ENCODE results near the gene AGK. TPM values are rescaled to one million over a fixed set of nuclear protein-coding genes. Genes with fewer than 3 reads are reported as not detected.

AGK gene
- total RNA-seq, 1 experiment from 2014 or later, result 35.4 TPM

DNA sequence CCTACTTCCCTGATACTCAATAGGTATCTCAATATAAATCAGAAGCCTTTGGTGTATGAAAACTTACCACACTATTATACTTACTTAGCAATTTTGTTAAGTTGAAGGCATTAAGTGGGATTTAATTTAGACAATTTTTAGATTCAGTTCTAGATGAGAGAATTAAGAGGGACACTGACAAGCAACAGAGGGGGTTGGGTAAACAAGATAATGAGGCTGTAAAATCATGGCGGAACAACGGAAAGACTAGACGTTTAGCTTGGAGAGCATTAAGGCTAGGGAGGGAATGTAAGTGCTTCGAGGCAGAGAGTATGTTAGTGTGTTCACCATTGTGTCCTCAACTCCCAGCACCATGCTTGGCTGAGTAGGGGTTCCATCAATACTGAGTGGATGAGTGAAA, 79.4 kb downstream of the AGK start:
- no TSS peak for BruUV-seq (replicated peaks)
- no peaks in the 10 kb centered on the region for H3K9me3 Mint-ChIP-seq (ENCODE audit: unreplicated experiment)
- no peak overlapping the region for H3K27ac Mint-ChIP-seq (ENCODE audit: low read depth, unreplicated experiment)
- ChIA-PET CTCF (interaction anchor here (0.5 to 1.3 kb wide), 3 partner anchors 18 to 1574 kb away, joined by 3 read pairs; no protein-coding TSS in a partner anchor), POLR2A (interaction anchor here (0.7 kb wide), 1 partner anchor 12 kb away, joined by 3 read pairs; no protein-coding TSS in a partner anchor)
- no peaks in the 10 kb centered on the region for H3K4me1 Mint-ChIP-seq (ENCODE audit: insufficient read depth, unreplicated experiment)
- intact Hi-C loops (cut with micrococcal nuclease), result no loop called here
- no peak overlapping the region for H3K4me3 Mint-ChIP-seq (ENCODE audit: unreplicated experiment)
- no peaks in the 10 kb centered on the region for H3K27me3 Mint-ChIP-seq (ENCODE audit: insufficient read depth, unreplicated experiment)
- TF ChIP-seq, protein P1, sequence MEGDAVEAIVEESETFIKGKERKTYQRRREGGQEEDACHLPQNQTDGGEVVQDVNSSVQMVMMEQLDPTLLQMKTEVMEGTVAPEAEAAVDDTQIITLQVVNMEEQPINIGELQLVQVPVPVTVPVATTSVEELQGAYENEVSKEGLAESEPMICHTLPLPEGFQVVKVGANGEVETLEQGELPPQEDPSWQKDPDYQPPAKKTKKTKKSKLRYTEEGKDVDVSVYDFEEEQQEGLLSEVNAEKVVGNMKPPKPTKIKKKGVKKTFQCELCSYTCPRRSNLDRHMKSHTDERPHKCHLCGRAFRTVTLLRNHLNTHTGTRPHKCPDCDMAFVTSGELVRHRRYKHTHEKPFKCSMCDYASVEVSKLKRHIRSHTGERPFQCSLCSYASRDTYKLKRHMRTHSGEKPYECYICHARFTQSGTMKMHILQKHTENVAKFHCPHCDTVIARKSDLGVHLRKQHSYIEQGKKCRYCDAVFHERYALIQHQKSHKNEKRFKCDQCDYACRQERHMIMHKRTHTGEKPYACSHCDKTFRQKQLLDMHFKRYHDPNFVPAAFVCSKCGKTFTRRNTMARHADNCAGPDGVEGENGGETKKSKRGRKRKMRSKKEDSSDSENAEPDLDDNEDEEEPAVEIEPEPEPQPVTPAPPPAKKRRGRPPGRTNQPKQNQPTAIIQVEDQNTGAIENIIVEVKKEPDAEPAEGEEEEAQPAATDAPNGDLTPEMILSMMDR (IDR thresholded peaks at IDR 0.05; ENCODE audit: unreplicated experiment), result no peak
- no peak for DNase-seq (ENCODE audit: unreplicated experiment)
- H3K36me3 Mint-ChIP-seq (ENCODE audit: insufficient read depth, unreplicated experiment), result peaks cover 17% of the 10 kb centered on the region

GRCh38 chr7:141631525-141631924, 80.3 kb downstream of the AGK start:
- Mint-ChIP-seq H3K4me1 (ENCODE audit: insufficient read depth, unreplicated experiment) (no peaks in the 10 kb centered on the region), H3K9me3 (ENCODE audit: unreplicated experiment) (no peaks in the 10 kb centered on the region), H3K27me3 (ENCODE audit: insufficient read depth, unreplicated experiment) (no peaks in the 10 kb centered on the region), H3K27ac (ENCODE audit: low read depth, unreplicated experiment) (no peak overlapping the region), H3K36me3 (ENCODE audit: insufficient read depth, unreplicated experiment) (peaks cover 16% of the 10 kb centered on the region), H3K4me3 (ENCODE audit: unreplicated experiment) (no peak overlapping the region)
- no TSS peak for BruUV-seq (replicated peaks)
- DNase-seq (ENCODE audit: unreplicated experiment), result no peak
- TF ChIP-seq, protein P1 (IDR thresholded peaks at IDR 0.05; ENCODE audit: unreplicated experiment), result no peak
- ChIA-PET POLR2A (no interaction called here), CTCF (no interaction called here)
- intact Hi-C loops (cut with micrococcal nuclease), result no loop called here

DNA sequence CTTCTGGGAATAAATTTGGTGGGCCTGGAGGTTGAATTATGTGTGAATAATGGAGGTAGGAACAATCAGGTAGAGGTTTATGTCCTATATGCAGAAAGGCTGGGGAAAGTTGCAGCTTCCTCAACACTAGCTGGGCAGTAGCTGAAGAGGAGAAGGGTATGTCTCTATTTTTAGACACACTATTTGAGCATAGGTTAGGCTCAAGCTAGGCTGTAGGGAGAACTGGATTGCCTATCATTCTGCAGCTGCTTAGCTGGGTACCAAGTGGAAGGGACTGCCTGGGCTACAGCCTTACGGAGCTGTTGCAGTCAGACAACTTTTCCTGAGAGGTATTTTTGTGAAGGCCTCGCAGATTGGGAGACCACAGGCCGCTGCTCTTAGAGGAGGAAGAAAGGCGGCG, 82.9 kb downstream of the AGK start:
- peaks cover 8% of the 10 kb centered on the region for H3K36me3 Mint-ChIP-seq (ENCODE audit: insufficient read depth, unreplicated experiment)
- TF ChIP-seq, protein P1 (IDR thresholded peaks at IDR 0.05; ENCODE audit: unreplicated experiment), result no peak
- intact Hi-C loops (cut with micrococcal nuclease), result no loop called here
- no peaks in the 10 kb centered on the region for H3K27me3 Mint-ChIP-seq (ENCODE audit: insufficient read depth, unreplicated experiment)
- H3K4me1 Mint-ChIP-seq (ENCODE audit: insufficient read depth, unreplicated experiment), result no peaks in the 10 kb centered on the region
- CTCF ChIA-PET, result interaction anchor here (0.6 to 2.8 kb wide), 3 partner anchors 16 to 633 kb away, joined by 4 to 14 read pairs (median 4); no protein-coding TSS in a partner anchor
- no peaks in the 10 kb centered on the region for H3K9me3 Mint-ChIP-seq (ENCODE audit: unreplicated experiment)
- H3K27ac Mint-ChIP-seq (ENCODE audit: low read depth, unreplicated experiment), result no peak overlapping the region
- H3K4me3 Mint-ChIP-seq (ENCODE audit: unreplicated experiment), result no peak overlapping the region
- POLR2A ChIA-PET, result no interaction called here
- BruUV-seq (replicated peaks), result no TSS peak
- no peak for DNase-seq (ENCODE audit: unreplicated experiment)

- ChIA-PET POLR2A (no interaction called here), CTCF (interaction anchor here (0.7 to 2.8 kb wide), 4 partner anchors 10 to 19 kb away, joined by 3 to 14 read pairs (median 4); no protein-coding TSS in a partner anchor)
- H3K27me3 Mint-ChIP-seq (ENCODE audit: insufficient read depth, unreplicated experiment), result no peaks in the 10 kb centered on the region
- BruUV-seq (replicated peaks), result no TSS peak
- DNase-seq (ENCODE audit: unreplicated experiment), result no peak
- H3K36me3 Mint-ChIP-seq (ENCODE audit: insufficient read depth, unreplicated experiment), result peaks cover 10% of the 10 kb centered on the region
- intact Hi-C loops (cut with micrococcal nuclease), result no loop called here
- H3K27ac Mint-ChIP-seq (ENCODE audit: low read depth, unreplicated experiment), result no peak overlapping the region
- no peaks in the 10 kb centered on the region for H3K9me3 Mint-ChIP-seq (ENCODE audit: unreplicated experiment)
- H3K4me1 Mint-ChIP-seq (ENCODE audit: insufficient read depth, unreplicated experiment), result no peaks in the 10 kb centered on the region
- TF ChIP-seq, protein P1 (IDR thresholded peaks at IDR 0.05; ENCODE audit: unreplicated experiment), result no peak
- H3K4me3 Mint-ChIP-seq (ENCODE audit: unreplicated experiment), result no peak overlapping the region
Observed at GRCh38 chr7:141636053-141636452, 84.8 kb downstream of the AGK start.
